8988T (cell line): ENCODE measurements around the gene CEP76.

ENCODE experiments used
- DNase-seq: peaks from one replicate; pipeline ENCODE4 v3.0.0; 2011

CEP76 gene

GRCh38 chr18:12702221-12703095 is at the start of gene CEP76, which contains the start of gene PSMG2:
Gene CEP76, minus strand, starts transcription at chr18:12702723. Its CDS starts 175 bp downstream, at chr18:12702548.
Gene PSMG2, plus strand, starts transcription at chr18:12703042. Its CDS starts 66 bp downstream, at chr18:12703108.
- DNase-seq, result peak; percentile 85

GRCh38 chr18:12751891-12752290 is 49.4 kb upstream of the CEP76 start:
- DNase-seq, result no peak

GRCh38 chr18:12751503-12751884 is 49.0 kb upstream of the CEP76 start:
- no peak for DNase-seq

- DNase-seq, result no peak
These were observed 48.4 kb upstream of the CEP76 start for GRCh38 chr18:12750715-12751502.

- no peak for DNase-seq
These were observed 47.7 kb upstream of the CEP76 start for GRCh38 chr18:12750076-12750714.

- DNase-seq, result no peak
These were observed 46.6 kb upstream of the CEP76 start for GRCh38 chr18:12749121-12749520.

GRCh38 chr18:12748671-12749070 is 46.1 kb upstream of the CEP76 start:
- DNase-seq, result no peak

GRCh38 chr18:12747530-12748315 is 45.2 kb upstream of the CEP76 start:
- DNase-seq, result no peak

- DNase-seq, result no peak
These were observed 42.7 kb upstream of the CEP76 start for GRCh38 chr18:12745095-12745795.

- DNase-seq, result peak; percentile 56
These were observed 41.6 kb upstream of the CEP76 start for GRCh38 chr18:12744103-12744502.

GRCh38 chr18:12742453-12742852 is 39.9 kb upstream of the CEP76 start:
- DNase-seq, result no peak

- no peak for DNase-seq
These were observed 38.8 kb upstream of the CEP76 start for GRCh38 chr18:12741351-12741750.

GRCh38 chr18:12737243-12737902 is 34.9 kb upstream of the CEP76 start:
- no peak for DNase-seq

- DNase-seq, result no peak
These were observed 24.4 kb upstream of the CEP76 start for GRCh38 chr18:12726774-12727550.

- DNase-seq, result no peak
These were observed 23.8 kb upstream of the CEP76 start for GRCh38 chr18:12726331-12726730.

GRCh38 chr18:12722731-12723130 is 20.2 kb upstream of the CEP76 start:
- DNase-seq, result no peak

GRCh38 chr18:12721495-12722275 is 19.2 kb upstream of the CEP76 start:
- DNase-seq, result no peak

GRCh38 chr18:12711446-12711845 is 8.9 kb upstream of the CEP76 start:
- DNase-seq, result no peak

GRCh38 chr18:12703664-12704063 is 1.1 kb upstream of the CEP76 start:
- no peak for DNase-seq

GRCh38 chr18:12703096-12703567 is 609 bp upstream of the CEP76 start:
- DNase-seq, result no peak
